ENCODE results near the gene CCDC74A.
"Not testable (repeated sequence)": the region's sequence is repeated elsewhere in the genome, so short reads cannot be mapped to it uniquely, and the experiment has no call there.

GRCh38 chr2:131529864-131530445, 2.3 kb downstream of the CCDC74A start:
- TF ChIP-seq EZH2 (IDR thresholded peaks at IDR 0.05; ENCODE audit: low read depth); CTCF (conservative IDR thresholded peaks at IDR 0.05): not testable (repeated sequence)
